CD4-positive, alpha-beta T cell treated with Interleukin-1 beta for 1 hour (primary cell): ENCODE measurements around the gene KIRREL3.

Experiments
- DNase-seq, 2 donors: peaks; one replicate each; pipeline ENCODE4 v3.0.0-alpha.2; 2020 to 2022

KIRREL3 gene

GRCh38 chr11:126658306-126659056 is 342.1 kb downstream of the KIRREL3 start:
- no peak for DNase-seq

GRCh38 chr11:126655807-126656128 is 344.8 kb downstream of the KIRREL3 start:
- DNase-seq, result no peak

DNA sequence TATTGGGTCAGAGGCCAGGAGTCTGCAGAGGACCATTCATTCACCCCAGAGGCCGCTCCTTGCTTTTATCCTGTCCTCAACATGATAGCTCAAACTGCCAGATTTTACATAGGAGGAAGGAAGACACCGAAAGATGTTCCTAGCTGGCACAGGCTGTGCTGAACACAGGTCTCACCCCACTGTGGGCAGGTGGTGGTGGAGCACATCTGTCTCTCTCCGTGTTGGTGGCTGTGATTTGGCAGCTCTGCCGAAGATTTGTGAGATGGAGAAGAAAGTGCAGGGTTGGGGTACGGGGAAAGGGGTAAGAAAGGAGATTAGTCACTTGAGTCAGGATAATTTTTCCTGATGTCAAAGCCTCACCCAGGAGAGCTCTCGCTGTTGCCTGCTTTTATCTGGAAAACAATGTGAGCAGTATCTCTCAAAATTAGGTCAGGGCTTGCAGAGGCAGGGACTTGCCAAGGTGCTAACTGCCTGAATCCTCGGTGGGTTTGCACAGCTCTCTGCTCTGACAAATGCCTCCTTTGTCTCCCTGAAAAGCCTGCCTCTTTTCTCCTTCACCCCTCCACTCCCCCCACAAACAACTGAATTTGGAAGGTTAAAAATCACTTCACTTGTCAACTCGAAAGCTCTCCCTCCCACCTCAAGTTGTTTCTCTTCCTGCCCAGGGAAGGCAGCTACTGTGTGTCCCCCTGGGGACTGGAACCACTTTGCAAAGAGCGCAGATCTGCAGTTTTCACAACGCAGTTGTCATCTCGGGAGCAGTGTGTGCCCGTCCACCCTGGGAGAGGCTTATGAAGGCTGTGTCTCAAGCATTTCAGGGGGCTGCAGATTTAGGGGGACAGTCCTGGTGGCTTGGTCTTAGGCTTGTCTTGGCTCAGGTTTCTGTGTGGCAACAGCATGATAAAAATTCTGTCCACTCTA is 345.4 kb downstream of the KIRREL3 start:
- no peak for DNase-seq

GRCh38 chr11:126653040-126653439 is 347.5 kb downstream of the KIRREL3 start:
- DNase-seq, result no peak

- no peak for DNase-seq
Measured at GRCh38 chr11:126647735-126648134, 352.8 kb downstream of the KIRREL3 start.

DNA sequence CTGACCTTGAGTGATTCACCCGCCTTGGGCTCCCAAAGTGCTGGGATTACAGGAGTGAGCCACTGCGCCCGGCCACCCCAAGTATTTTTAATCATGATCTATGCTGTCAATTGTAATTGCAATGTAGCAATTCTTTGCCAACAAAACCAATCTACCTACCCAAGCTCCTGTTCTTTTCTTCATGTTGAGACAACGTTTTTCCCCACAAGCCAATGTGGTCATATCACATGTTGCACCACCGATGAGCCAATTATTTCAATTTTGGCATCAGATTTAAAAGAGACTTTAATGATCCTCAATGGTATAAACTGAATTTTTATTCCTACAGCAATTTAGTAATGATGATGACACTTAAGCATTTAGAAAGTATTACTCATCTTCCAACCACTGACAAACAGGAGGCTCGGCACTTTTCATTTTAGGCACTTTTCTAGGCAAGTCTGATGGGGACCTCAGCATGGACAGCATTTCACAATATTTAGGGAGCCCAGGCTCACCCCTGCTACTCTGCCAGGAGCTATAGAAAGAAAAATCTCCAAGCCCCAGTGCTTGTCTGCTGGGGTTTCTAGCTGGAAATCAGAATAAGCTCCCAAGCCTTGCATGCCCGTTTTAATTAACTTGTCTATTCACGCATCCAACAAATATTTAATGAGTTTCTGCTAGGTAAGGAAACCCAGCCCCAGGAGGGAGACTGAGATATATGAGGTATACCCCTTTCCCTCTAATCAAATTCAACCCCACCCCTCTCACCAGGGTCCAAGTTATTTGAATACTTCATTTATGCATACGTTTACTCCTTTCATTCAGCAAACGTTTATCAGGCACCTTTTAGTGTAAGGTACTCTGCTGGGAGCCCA is 353.6 kb downstream of the KIRREL3 start:
- DNase-seq, result no peak

DNA sequence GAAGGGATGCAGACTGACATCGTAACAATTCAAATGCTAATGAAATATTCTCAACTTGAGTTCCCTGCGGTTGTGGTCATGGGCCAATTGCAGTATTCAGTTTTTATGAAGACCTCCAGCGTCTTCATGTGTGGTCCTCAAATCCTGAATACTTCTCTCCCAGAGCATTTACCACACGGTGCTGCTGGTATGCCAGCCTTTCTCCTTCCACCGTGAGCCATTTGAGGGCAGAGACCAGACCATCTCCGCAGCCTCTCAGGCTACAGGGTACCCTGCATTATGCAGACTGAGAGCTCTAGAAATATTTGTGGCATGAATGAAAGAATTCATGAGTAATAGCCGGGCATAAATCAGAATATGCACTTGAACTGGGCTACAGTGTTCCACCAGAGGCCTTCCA is 355.4 kb downstream of the KIRREL3 start:
- no peak for DNase-seq

DNA sequence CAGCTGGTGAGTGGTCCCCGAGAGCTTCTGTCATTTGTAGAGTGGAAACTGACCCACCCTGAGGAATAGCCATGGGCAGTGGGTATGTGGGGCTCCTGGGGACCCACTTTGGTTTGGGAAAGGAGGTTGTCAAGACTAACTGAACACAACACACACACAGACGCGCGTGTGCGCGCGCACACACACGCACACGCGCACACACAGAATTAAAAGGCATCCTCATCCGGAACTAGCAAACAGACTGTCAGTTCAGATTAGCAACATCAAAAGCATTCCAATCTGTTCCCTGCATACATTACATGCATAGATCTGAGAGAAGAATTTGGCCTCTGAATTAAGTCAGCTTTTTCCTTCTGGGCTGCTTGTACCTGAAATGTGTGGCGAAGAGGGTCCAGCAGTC is 360.4 kb downstream of the KIRREL3 start:
- DNase-seq, result no peak

GRCh38 chr11:126639692-126640091 is 360.9 kb downstream of the KIRREL3 start:
- no peak for DNase-seq

- no peak for DNase-seq
Measured at GRCh38 chr11:126638648-126639047, 361.9 kb downstream of the KIRREL3 start.

DNA sequence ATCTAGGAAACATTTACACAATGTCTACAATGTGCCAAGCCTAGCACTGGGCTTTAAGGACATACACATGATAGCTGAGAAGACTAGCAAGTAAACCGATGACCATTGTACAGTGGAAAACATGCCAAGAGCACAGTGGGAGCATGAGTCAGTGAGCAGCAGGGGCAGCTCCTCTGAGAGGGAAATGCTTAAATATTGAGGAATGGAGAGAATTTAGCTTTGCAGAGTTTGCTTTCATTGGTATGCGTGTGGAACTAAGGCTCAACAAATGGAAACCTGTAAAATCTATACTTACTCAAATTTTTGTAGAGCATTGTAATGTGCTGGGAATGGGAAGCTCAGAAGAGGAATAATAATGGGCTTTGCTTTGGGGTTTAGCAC is 362.8 kb downstream of the KIRREL3 start:
- no peak for DNase-seq

DNA sequence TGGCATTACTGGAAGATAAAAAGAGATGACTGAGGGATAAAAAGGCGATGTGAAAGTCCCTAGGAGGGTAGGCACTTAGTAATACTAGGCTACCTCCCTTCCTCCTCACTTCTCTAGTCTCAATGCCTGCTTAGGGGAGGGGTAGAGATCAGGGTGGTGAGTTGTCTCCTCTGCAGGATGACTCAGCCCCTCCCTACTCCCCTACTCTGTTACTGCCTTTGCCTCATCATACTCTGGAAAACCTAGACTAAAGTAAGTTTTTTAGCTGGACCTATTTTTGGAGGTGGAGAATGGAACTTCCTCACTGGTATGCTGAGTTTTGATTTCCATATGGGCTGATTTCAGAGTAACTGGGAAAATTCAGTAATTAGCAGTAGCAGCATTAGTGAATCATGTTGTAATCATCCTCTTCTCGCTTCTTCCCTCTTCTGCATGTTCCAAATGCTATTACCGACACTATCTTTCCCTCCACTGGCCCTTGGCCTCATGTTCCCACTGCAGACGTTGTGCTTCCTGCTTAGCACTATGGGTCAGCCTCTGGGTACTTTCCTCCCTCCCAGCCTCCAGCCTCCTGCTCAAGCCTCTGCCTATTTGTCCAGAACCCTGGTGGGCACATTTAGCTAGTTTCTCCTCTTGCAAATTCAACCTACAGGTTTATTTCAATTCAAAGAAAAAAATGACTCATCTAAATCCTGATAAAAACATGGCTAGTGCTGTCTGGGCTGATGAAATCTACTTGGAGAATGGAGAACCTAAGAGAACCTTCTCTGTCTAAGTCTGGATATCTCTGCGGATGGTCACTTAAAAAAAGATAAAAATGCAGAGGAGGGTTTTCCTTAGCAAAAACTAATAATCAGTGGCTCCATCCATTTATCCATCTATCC is 363.4 kb downstream of the KIRREL3 start:
- no peak for DNase-seq

- no peak for DNase-seq
Measured at GRCh38 chr11:126635511-126635910, 365.1 kb downstream of the KIRREL3 start.

- no peak for DNase-seq
Measured at GRCh38 chr11:126634963-126635362, 365.6 kb downstream of the KIRREL3 start.

DNA sequence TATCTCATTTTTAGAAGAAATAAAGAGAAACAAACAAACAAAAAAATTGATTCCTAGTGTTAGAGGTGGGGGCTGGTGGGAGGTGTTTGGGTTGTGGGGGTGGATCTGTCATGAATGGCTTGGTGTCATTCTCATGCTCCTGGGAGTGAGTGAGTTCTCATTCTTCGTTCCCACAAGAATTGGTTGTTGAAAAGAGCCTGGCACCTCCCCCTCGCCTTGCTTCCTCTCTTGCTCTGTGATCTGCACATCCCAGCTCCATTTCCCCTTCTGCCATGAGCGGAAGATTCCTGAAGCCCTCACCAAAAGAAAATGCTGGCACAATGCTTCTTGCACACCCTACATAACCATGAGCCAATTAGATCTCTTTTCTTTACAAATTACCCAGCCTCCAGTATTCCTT is 367.2 kb downstream of the KIRREL3 start:
- no peak for DNase-seq

DNA sequence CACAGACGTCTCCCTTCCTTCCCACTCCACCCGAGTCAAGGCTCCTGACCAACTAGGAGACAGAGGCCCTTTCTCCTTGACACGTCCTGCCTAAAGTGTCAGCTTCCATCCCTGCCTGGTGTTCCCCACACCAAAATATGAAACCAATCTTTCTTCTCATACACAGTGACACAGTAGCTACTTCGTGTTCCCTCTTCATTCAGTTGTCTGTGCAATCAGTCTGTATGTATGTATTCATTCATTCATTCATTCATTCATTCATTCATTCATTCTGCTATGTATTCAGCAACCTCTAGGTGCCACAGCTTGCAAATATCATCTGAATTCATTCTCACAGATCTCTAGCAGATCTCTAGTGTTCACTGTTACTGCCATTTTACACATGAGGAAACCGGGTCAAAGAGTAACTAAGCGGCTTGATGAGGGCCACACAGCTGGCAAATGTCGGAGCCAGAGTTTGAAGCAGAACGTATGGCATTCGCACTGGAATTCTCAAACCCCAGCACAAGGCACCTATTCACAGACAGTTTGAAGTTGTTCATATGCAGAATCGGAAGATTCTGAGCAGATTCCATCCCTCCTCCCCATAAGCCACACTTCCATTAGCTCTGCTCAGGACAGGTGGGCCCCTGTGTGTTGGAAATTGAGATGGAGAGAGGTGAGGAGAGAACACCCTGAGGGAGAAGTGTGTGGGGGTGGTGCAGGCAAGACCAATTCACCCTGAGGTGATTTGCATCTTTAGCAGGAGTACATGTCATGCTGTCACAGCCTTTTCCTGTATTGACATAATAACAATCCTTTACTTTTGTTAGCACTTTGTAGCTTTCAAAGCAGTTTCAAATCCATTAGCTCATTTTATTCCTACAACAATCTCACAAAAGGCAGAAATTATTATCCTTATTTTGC is 369.4 kb downstream of the KIRREL3 start:
- DNase-seq, result no peak

DNA sequence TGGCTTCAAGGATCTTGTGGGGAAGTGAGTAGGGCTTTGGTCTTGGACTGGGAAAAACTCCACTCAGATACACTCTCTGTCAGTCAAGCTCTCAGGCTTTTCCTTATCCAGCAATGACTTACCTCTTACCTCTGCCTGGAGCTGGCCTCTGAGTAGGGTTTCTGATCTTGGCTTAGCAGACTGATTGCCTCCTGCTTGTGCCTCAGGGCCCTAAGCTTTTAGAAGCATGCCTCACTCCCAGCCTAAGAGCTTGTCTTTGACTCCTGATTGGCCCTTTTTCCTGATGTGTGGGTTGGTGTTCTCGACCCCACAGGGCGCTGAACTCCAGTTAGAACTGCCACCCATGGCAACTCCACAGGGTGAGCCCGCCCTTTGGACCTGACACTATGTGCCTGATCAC is 370.1 kb downstream of the KIRREL3 start:
- DNase-seq, result no peak

DNA sequence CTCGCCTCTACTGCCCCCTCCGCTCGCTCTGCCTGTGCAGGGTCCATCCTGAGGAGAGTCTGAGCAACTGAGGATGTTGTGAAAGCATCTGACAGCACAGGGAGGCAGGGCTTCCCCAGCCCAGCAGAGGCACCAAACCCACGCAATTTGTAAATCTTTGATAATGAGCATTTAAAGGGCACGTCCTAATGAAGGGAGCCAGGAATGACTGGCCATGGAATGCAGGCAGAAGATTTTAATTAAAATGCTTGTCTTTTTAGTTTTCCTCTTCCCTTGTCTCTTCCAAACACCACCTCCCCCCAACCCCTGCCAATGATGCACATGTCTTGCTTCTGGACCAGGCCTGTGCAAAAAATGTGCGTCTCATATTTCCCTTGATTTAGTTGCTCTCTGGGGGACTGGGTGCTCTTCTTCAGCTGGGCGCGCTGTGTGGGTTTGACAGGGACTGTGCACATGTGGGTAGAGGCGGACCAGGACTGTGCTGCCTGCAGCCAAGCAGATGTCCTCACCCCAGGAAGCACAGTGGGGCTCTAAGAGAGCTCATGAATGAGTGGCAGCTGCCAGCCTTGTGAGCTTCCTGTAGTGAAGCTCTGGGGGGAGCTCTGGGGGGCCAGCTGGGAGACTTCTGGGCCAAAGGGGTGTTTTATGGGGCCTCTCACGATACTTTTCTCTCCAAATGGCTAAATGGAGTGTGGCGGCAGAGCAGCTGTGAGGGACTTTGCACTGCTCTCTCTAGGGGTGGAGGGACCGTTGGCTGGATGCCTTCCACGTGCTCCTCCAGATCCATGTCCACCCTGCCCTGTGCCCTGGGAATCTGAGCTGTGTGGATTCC is 371.6 kb downstream of the KIRREL3 start:
- DNase-seq, result no peak

- no peak for DNase-seq
Measured at GRCh38 chr11:126628450-126628789, 372.1 kb downstream of the KIRREL3 start.

- no peak for DNase-seq
Measured at GRCh38 chr11:126627421-126627820, 373.1 kb downstream of the KIRREL3 start.
